Muscle layer of duodenum (tissue), 2 donors: ENCODE measurements around the gene DHX32.
"Not testable (repeated sequence)": the region's sequence is repeated elsewhere in the genome, so short reads cannot be mapped to it uniquely, and the experiment has no call there.

Source experiments
- H3K27ac ChIP-seq: one replicate; pipeline ENCODE4 v1.7.0; 2013; ENCODE audit warnings: mild to moderate bottlenecking, low read length
- H3K27me3 ChIP-seq: one replicate; pipeline ENCODE4 v1.7.0; 2013; ENCODE audit warnings: low read depth, mild to moderate bottlenecking, control low read depth, low read length
- H3K36me3 ChIP-seq, 2 donors: one replicate each; pipeline ENCODE4 v1.7.0; 2013; ENCODE audit warnings: low read length in 2 of 2, control low read depth in 1 of 2, mild to moderate bottlenecking in 1 of 2; ENCODE audit not compliant: insufficient read depth in 2 of 2, control insufficient read depth in 1 of 2
- H3K4me1 ChIP-seq, 2 donors: one replicate each; pipeline ENCODE4 v1.7.0; 2013; ENCODE audit warnings: low read length in 2 of 2, mild to moderate bottlenecking in 2 of 2, control low read depth in 1 of 2, moderate library complexity in 1 of 2; ENCODE audit not compliant: insufficient read depth in 2 of 2, control insufficient read depth in 1 of 2
- H3K4me3 ChIP-seq, 2 donors: one replicate each; pipeline ENCODE4 v1.7.0; 2013; ENCODE audit warnings: low read length in 2 of 2, low read depth in 1 of 2, mild to moderate bottlenecking in 1 of 2
- H3K9me3 ChIP-seq, 2 donors: one replicate each; pipeline ENCODE4 v1.7.0; 2013; ENCODE audit warnings: low read length in 2 of 2, control low read depth in 1 of 2, mild to moderate bottlenecking in 1 of 2; ENCODE audit not compliant: control insufficient read depth in 1 of 2
- donor health status: healthy.

The DHX32 gene, protein sequence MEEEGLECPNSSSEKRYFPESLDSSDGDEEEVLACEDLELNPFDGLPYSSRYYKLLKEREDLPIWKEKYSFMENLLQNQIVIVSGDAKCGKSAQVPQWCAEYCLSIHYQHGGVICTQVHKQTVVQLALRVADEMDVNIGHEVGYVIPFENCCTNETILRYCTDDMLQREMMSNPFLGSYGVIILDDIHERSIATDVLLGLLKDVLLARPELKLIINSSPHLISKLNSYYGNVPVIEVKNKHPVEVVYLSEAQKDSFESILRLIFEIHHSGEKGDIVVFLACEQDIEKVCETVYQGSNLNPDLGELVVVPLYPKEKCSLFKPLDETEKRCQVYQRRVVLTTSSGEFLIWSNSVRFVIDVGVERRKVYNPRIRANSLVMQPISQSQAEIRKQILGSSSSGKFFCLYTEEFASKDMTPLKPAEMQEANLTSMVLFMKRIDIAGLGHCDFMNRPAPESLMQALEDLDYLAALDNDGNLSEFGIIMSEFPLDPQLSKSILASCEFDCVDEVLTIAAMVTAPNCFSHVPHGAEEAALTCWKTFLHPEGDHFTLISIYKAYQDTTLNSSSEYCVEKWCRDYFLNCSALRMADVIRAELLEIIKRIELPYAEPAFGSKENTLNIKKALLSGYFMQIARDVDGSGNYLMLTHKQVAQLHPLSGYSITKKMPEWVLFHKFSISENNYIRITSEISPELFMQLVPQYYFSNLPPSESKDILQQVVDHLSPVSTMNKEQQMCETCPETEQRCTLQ

GRCh38 chr10:125881192-125881591, at the start of gene DHX32:
Gene DHX32, minus strand, starts transcription at chr10:125881292. Its CDS starts 468 bp downstream, at chr10:125880824.
- Histone ChIP-seq H3K4me1 (no peaks in the 10 kb centered on the region), H3K27ac (no peak within 1 kb of the TSS), H3K9me3 (peaks cover 0 to 6% of the 10 kb centered on the region in 2 donors), H3K27me3 (no peaks in the 10 kb centered on the region), H3K4me3 (no peak within 1 kb of the TSS), H3K36me3 (peaks cover 4 to 9% of the 10 kb centered on the region in 2 donors)

- Histone ChIP-seq H3K36me3 (no peaks in the 10 kb centered on the region), H3K4me3 (no peak overlapping the region), H3K9me3 (no peaks in the 10 kb centered on the region), H3K27ac (no peak overlapping the region), H3K4me1 (no peaks in the 10 kb centered on the region), H3K27me3 (no peaks in the 10 kb centered on the region)
These were observed 48.5 kb upstream of the DHX32 start for GRCh38 chr10:125929618-125930017.

DNA sequence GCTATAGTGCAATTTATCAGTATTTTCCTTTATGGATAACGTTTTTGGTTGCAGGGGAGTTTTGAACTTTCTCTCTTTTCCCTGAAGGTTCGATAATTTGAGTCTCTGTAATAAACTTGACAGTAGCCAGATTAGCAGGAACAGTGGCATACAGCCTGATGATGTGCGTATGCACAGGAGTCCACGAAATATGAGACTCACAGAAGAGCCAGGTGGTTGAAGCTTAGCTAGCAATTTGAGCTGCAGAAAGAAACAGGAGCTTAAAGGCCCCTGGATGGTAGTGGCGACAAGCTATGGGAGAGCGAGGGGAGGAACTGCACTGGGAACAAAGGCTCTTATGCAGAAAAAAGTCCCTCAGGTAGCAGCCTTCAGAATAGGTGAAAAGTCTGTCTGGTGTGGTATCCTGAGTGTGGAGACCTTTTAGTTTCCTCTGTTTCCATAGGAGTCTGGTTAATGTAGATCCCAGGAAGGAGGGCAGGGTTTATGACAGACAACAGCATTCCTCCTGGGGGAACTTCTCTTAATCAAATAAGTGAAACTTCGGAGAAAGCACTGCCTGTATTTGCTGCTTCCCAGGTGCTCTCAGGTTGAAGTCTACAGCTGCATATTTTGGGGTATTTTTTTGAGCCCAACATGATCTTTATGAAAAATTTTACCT, 48.0 kb upstream of the DHX32 start:
- no peak overlapping the region for H3K4me3 ChIP-seq
- H3K36me3 ChIP-seq: no peaks in the 10 kb centered on the region
- no peaks in the 10 kb centered on the region for H3K27me3 ChIP-seq
- H3K4me1 ChIP-seq: no peaks in the 10 kb centered on the region
- H3K27ac ChIP-seq: no peak overlapping the region
- H3K9me3 ChIP-seq: no peaks in the 10 kb centered on the region

DNA sequence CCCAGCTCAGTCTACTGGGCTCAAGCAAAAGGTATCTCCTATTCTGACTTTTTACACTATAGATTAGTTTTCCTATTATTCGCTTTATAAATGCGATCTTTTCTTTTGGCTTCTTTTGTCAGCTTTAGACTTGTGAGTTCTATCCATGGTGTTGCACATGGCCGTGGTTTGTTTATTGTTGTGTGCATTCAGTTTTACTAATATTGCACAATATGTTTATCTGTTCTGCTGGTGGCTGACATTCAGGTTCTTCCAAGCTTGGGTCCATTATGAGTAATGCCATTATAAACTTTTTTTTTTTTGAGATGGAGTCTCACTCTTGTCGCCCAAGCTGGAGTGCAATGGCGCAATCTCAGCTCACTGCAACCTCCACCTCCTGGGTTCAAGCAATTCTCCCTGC, 46.2 kb upstream of the DHX32 start:
- H3K27me3 ChIP-seq, H3K9me3 ChIP-seq, H3K4me1 ChIP-seq, H3K36me3 ChIP-seq, H3K4me3 ChIP-seq, H3K27ac ChIP-seq: not testable (repeated sequence)

- H3K27ac ChIP-seq: no peak overlapping the region
- no peaks in the 10 kb centered on the region for H3K36me3 ChIP-seq
- H3K4me3 ChIP-seq: no peak overlapping the region
- no peaks in the 10 kb centered on the region for H3K27me3 ChIP-seq
- H3K9me3 ChIP-seq: no peaks in the 10 kb centered on the region
- H3K4me1 ChIP-seq: no peaks in the 10 kb centered on the region
These were observed 45.2 kb upstream of the DHX32 start for GRCh38 chr10:125926247-125926646.

DNA sequence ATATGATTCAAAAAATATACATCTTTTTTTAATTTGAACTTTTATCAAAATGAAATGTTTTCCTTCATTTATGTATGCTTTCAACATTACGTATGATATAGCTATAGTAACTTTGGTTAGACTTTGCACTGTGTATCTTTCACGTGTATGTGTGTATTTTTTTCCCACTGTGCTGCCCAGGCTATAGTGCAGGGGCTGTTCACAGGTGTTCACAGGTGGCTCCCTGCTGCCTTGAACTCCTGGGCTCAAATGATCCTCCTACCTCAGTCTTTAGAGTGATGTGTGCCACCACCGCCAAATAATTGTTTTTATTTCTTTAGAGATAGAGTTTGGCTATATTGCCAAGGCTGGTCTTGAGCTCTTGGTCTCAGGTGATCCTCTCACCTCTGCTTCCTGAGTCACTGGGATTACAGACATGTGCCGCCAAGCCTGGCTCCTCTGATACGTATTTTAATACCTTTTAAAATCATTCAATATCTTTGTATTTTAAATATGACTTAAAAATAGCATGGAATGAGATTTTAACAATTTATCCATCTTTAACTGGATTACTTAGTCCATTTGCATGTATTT, 44.3 kb upstream of the DHX32 start:
- Histone ChIP-seq H3K4me1 (no peaks in the 10 kb centered on the region), H3K27me3 (no peaks in the 10 kb centered on the region), H3K27ac (no peak overlapping the region), H3K36me3 (no peaks in the 10 kb centered on the region), H3K9me3 (no peaks in the 10 kb centered on the region), H3K4me3 (no peak overlapping the region)

DNA sequence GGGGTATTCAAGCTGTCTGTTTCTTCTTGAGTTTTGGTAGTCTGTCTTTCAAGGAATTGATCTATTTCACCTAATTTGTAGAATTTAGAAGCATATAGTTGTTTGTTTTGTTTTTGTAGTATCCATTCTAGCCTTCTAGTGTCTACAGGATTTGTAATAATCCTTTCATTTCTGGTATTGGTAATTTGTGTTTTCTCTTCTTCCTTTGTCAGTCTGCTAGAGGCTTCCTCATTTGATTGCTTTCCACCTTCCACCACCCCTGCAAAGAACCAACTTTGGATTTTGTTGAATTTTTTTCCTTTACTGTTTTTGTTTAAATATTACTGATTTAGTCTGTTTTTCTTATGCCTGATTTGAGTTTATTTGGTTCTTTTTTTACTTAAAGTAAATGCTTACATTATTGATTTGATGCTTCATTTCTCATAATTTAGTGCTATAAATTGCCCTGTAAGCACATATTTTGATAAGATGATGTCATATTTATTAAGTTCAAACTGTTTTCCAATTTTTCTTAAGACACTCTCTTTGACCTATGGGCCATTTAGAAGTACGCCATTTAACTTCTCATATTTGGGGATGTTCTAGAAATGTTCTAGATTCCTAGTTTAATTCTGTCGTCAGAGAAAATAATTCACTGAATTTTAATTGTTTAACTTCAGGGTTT, 40.7 kb upstream of the DHX32 start:
- H3K9me3 ChIP-seq, H3K27me3 ChIP-seq, H3K4me1 ChIP-seq, H3K36me3 ChIP-seq, H3K27ac ChIP-seq, H3K4me3 ChIP-seq: not testable (repeated sequence)

DNA sequence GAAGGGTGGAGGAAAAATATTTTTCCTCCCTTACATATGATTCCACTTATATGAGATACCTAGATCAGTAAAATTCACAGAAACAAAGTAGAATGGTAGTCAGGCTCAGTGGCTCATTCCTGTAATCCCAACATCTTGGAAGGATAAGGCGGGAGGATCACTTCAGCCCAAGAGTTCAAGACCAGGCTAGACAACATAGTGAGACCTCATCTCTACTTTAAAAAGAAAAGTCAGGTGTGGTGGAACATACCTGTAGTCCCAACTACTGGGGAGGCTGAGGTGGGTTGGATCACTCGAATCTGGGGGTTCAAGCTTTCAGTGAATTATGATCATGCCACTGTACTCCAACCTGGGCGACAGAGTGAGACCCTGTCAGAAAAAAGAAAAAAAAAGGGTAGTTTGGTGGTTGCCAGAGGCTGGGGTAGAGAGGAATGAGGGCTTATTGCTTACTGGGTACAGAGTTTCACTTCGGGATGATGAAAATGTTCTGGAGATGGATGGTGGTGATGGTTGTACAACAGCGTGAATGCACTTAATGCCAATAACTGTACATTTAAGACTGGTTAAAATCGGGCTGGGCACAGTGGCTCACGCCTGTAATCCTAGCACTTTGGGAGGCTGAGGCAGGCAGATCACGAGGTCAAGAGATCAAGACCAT, 36.7 kb upstream of the DHX32 start:
- not testable (repeated sequence) for H3K27ac ChIP-seq, H3K4me3 ChIP-seq, H3K36me3 ChIP-seq, H3K27me3 ChIP-seq, H3K9me3 ChIP-seq, H3K4me1 ChIP-seq

GRCh38 chr10:125916977-125917376, 35.9 kb upstream of the DHX32 start:
- H3K36me3 ChIP-seq: no peaks in the 10 kb centered on the region
- no peaks in the 10 kb centered on the region for H3K9me3 ChIP-seq
- H3K27me3 ChIP-seq: no peaks in the 10 kb centered on the region
- H3K4me1 ChIP-seq: no peaks in the 10 kb centered on the region
- H3K27ac ChIP-seq: no peak overlapping the region
- H3K4me3 ChIP-seq: no peak overlapping the region

DNA sequence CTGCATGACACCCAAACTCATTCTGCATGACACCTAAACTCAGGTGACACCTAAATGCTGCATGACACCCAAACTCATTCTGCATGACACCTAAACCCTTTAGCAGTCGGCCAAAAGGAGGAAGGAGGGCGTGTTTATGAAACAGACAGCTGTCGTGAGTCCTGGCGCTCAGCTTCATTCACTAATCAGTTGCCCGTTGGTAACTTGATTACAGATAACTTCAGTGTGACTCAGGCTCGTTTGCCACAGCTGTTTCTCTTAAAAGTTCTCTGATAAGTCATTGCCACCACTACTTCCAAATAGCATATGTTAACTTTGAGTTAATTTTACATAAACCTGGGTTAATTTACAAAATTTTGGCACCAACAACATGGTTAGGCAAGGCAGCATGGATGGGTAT, 32.2 kb upstream of the DHX32 start:
- not testable (repeated sequence) for H3K36me3 ChIP-seq, H3K27ac ChIP-seq, H3K27me3 ChIP-seq, H3K4me3 ChIP-seq, H3K9me3 ChIP-seq, H3K4me1 ChIP-seq
